HL-60 (cell line): ENCODE measurements around the gene TDRD12.
"Not testable (repeated sequence)": the region's sequence is repeated elsewhere in the genome, so short reads cannot be mapped to it uniquely, and the experiment has no call there.

ENCODE experiments used
- DNase-seq, 2 experiments: peaks; one replicate each; pipeline ENCODE4 v3.0.0-alpha.2; 2010 to 2020; ENCODE audit warnings: low read depth in 1 of 2, low spot score in 1 of 2
- H3K27ac ChIP-seq: fragments of 250-450 bp; sonication (Bioruptor Pico); replicated peaks from 2 replicates; pipeline ENCODE4 v1.5.1; 2020; ENCODE audit warnings: mild to moderate bottlenecking, moderate library complexity
- H3K27me3 ChIP-seq: fragments of 250-450 bp; sonication (Bioruptor Pico); 2 replicates; pipeline ENCODE4 v1.5.1; 2021; ENCODE audit warnings: mild to moderate bottlenecking, moderate library complexity; ENCODE audit not compliant: insufficient read depth, poor library complexity, severe bottlenecking
- H3K4me3 ChIP-seq: replicated peaks from 2 replicates; pipeline ENCODE4 v1.5.1; 2011; ENCODE audit warnings: mild to moderate bottlenecking, control low read depth, low read length; ENCODE audit not compliant: insufficient read depth
- CTCF ChIP-seq: IDR thresholded peaks from one replicate; pipeline ENCODE4 v1.5.1; 2011; ENCODE audit warnings: low read length, control low read depth, inconsistent platforms; ENCODE audit not compliant: insufficient read depth
- GABPA ChIP-seq: IDR thresholded peaks from 2 replicates; pipeline ENCODE4 v1.6.1; 2012; ENCODE audit warnings: low read depth
- POLR2AphosphoS5 ChIP-seq: IDR thresholded peaks from 2 replicates; pipeline ENCODE4 v1.6.1; 2012; ENCODE audit warnings: low read depth
- SPI1 ChIP-seq: IDR thresholded peaks from 2 replicates; pipeline ENCODE4 v1.6.1; 2012; ENCODE audit warnings: low read depth, mild to moderate bottlenecking, borderline replicate concordance
- TF ChIP-seq, protein P1 (sequence below): IDR thresholded peaks from 2 replicates; pipeline ENCODE4 v1.6.1; 2012; ENCODE audit warnings: low read depth; ENCODE audit not compliant: insufficient replicate concordance

Gene TDRD12

GRCh38 chr19:32692727-32693061, 26.9 kb upstream of the TDRD12 start:
- Histone ChIP-seq H3K4me3 (peak overlapping the region; percentile 71), H3K27ac (peak overlapping the region; percentile 96), H3K27me3 (no peaks in the 10 kb centered on the region)
- DNase-seq: peak in 1 of 2 experiments; percentile 24
- no peak for TF ChIP-seq GABPA
- TF ChIP-seq, protein P1, sequence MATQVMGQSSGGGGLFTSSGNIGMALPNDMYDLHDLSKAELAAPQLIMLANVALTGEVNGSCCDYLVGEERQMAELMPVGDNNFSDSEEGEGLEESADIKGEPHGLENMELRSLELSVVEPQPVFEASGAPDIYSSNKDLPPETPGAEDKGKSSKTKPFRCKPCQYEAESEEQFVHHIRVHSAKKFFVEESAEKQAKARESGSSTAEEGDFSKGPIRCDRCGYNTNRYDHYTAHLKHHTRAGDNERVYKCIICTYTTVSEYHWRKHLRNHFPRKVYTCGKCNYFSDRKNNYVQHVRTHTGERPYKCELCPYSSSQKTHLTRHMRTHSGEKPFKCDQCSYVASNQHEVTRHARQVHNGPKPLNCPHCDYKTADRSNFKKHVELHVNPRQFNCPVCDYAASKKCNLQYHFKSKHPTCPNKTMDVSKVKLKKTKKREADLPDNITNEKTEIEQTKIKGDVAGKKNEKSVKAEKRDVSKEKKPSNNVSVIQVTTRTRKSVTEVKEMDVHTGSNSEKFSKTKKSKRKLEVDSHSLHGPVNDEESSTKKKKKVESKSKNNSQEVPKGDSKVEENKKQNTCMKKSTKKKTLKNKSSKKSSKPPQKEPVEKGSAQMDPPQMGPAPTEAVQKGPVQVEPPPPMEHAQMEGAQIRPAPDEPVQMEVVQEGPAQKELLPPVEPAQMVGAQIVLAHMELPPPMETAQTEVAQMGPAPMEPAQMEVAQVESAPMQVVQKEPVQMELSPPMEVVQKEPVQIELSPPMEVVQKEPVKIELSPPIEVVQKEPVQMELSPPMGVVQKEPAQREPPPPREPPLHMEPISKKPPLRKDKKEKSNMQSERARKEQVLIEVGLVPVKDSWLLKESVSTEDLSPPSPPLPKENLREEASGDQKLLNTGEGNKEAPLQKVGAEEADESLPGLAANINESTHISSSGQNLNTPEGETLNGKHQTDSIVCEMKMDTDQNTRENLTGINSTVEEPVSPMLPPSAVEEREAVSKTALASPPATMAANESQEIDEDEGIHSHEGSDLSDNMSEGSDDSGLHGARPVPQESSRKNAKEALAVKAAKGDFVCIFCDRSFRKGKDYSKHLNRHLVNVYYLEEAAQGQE: no peak
- no peak for TF ChIP-seq POLR2AphosphoS5
- no peak for TF ChIP-seq SPI1
- TF ChIP-seq CTCF: no peak

- H3K27ac ChIP-seq: peak overlapping the region; percentile 96
- peak; percentile 82 to 93 for DNase-seq
- not testable (repeated sequence) for H3K27me3 ChIP-seq
- TF ChIP-seq, protein P1: peak; percentile 63
- 0 out of 2 replicates have a peak, but pooled peaks have one; percentile 2 for TF ChIP-seq SPI1
- TF ChIP-seq GABPA: 0 out of 2 replicates have a peak, but pooled peaks have one; percentile 11
- H3K4me3 ChIP-seq: peak overlapping the region; percentile 71
Observed at GRCh38 chr19:32693151-32694108, 26.1 kb upstream of the TDRD12 start.

GRCh38 chr19:32694316-32694715, 25.3 kb upstream of the TDRD12 start:
- not testable (repeated sequence) for DNase-seq, H3K27me3 ChIP-seq
- H3K4me3 ChIP-seq: peak overlapping the region; percentile 71
- peak overlapping the region; percentile 96 for H3K27ac ChIP-seq

- DNase-seq: peak; percentile 28 to 34
- H3K27ac ChIP-seq: peak overlapping the region; percentile 96
- H3K27me3 ChIP-seq, H3K4me3 ChIP-seq: not testable (repeated sequence)
Observed at GRCh38 chr19:32694851-32695250, 24.7 kb upstream of the TDRD12 start.

- peak; percentile 35; the same call in 1 of the 2 replicates for TF ChIP-seq SPI1
- H3K27me3 ChIP-seq, H3K4me3 ChIP-seq: not testable (repeated sequence)
- peak overlapping the region; percentile 96 for H3K27ac ChIP-seq
- peak in 1 of 2 experiments; percentile 76 for DNase-seq
Observed at GRCh38 chr19:32695506-32695905, 24.1 kb upstream of the TDRD12 start.

GRCh38 chr19:32696771-32697170, 22.8 kb upstream of the TDRD12 start:
- peak in 1 of 2 experiments; percentile 11 for DNase-seq
- H3K27me3 ChIP-seq, H3K27ac ChIP-seq, H3K4me3 ChIP-seq: not testable (repeated sequence)

DNA sequence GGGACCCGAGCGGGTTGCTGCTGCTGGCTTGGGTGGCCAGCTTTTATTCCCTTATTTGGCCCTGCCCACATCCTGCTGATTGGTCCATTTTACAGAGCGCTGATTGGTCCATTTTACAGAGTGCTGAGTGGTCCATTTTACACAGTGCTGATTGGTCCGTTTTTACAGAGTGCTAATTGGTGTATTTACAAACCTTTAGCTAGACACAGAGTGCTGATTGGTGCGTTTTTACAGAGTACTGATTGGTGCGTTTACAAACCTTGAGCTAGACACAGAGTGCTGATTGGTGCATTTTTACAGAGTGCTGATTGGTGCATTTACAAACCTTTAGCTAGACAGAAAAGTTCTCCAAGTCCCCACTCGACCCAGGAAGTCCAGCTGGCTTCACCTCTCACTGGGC, 19.4 kb upstream of the TDRD12 start:
- not testable (repeated sequence) for H3K27ac ChIP-seq, DNase-seq

More for the DNA sequence above, 19.4 kb upstream of the TDRD12 start:
- H3K27me3 ChIP-seq, H3K4me3 ChIP-seq: not testable (repeated sequence)
